Measurements from ENCODE around the gene CTSD.

The CTSD gene

GRCh38 chr11:1736447-1736992 is 27.2 kb downstream of the CTSD start:
- H3K9me3 ChIP-seq (ENCODE audit: severe bottlenecking): no peaks in the 10 kb centered on the region
- no peaks in the 10 kb centered on the region for H3K27me3 ChIP-seq (ENCODE audit: insufficient read depth, poor library complexity, severe bottlenecking)
- H3K4me1 ChIP-seq (ENCODE audit: insufficient read depth, poor library complexity, severe bottlenecking): no peaks in the 10 kb centered on the region
- no peak overlapping the region for H3K27ac ChIP-seq (ENCODE audit: poor library complexity, severe bottlenecking)
- TF ChIP-seq CTCF (IDR thresholded peaks at IDR 0.05; ENCODE audit: poor library complexity, severe bottlenecking): no peak
- DNase-seq (ENCODE audit: low spot score) (no peak), ATAC-seq (ENCODE audit: low read depth) (no peak)
- H3K36me3 ChIP-seq (ENCODE audit: low read depth): no peaks in the 10 kb centered on the region
- no peak overlapping the region for H3K4me3 ChIP-seq (ENCODE audit: severe bottlenecking)

- no peak overlapping the region for H3K4me3 ChIP-seq (ENCODE audit: severe bottlenecking)
Measured at GRCh38 chr11:1735271-1735670, 28.5 kb downstream of the CTSD start.

GRCh38 chr11:1734641-1735081 is 29.1 kb downstream of the CTSD start:
- H3K36me3 ChIP-seq (ENCODE audit: low read depth): no peaks in the 10 kb centered on the region
- no peaks in the 10 kb centered on the region for H3K4me1 ChIP-seq (ENCODE audit: insufficient read depth, poor library complexity, severe bottlenecking)
- DNase-seq (ENCODE audit: low spot score): peak; percentile 36
- TF ChIP-seq CTCF (IDR thresholded peaks at IDR 0.05; ENCODE audit: poor library complexity, severe bottlenecking): no peak
- no peaks in the 10 kb centered on the region for H3K9me3 ChIP-seq (ENCODE audit: severe bottlenecking)
- no peak overlapping the region for H3K4me3 ChIP-seq (ENCODE audit: severe bottlenecking)
- ATAC-seq (ENCODE audit: low read depth): no peak
- no peaks in the 10 kb centered on the region for H3K27me3 ChIP-seq (ENCODE audit: insufficient read depth, poor library complexity, severe bottlenecking)
- H3K27ac ChIP-seq (ENCODE audit: poor library complexity, severe bottlenecking): no peak overlapping the region

More at GRCh38 chr11:1735271-1735670, 28.5 kb downstream of the CTSD start:
- no peaks in the 10 kb centered on the region for H3K27me3 ChIP-seq (ENCODE audit: insufficient read depth, poor library complexity, severe bottlenecking)
- no peaks in the 10 kb centered on the region for H3K36me3 ChIP-seq (ENCODE audit: low read depth)
- DNase-seq (ENCODE audit: low spot score) (peak; percentile 49), ATAC-seq (ENCODE audit: low read depth) (no peak)
- no peak for TF ChIP-seq CTCF (IDR thresholded peaks at IDR 0.05; ENCODE audit: poor library complexity, severe bottlenecking)
- no peaks in the 10 kb centered on the region for H3K4me1 ChIP-seq (ENCODE audit: insufficient read depth, poor library complexity, severe bottlenecking)
- H3K27ac ChIP-seq (ENCODE audit: poor library complexity, severe bottlenecking): no peak overlapping the region
- no peaks in the 10 kb centered on the region for H3K9me3 ChIP-seq (ENCODE audit: severe bottlenecking)

- Histone ChIP-seq H3K4me3 (ENCODE audit: severe bottlenecking) (no peak overlapping the region), H3K27me3 (ENCODE audit: insufficient read depth, poor library complexity, severe bottlenecking) (no peaks in the 10 kb centered on the region), H3K27ac (ENCODE audit: poor library complexity, severe bottlenecking) (no peak overlapping the region), H3K9me3 (ENCODE audit: severe bottlenecking) (no peaks in the 10 kb centered on the region), H3K4me1 (ENCODE audit: insufficient read depth, poor library complexity, severe bottlenecking) (no peaks in the 10 kb centered on the region), H3K36me3 (ENCODE audit: low read depth) (no peaks in the 10 kb centered on the region)
- ATAC-seq (ENCODE audit: low read depth): no peak
- DNase-seq (ENCODE audit: low spot score): no peak
- TF ChIP-seq CTCF (IDR thresholded peaks at IDR 0.05; ENCODE audit: poor library complexity, severe bottlenecking): no peak
Measured at GRCh38 chr11:1733716-1734640, 29.7 kb downstream of the CTSD start.

All from RWPE2 (cell line).